Stimulated activated CD4-positive, alpha-beta T cell treated with anti-CD3 and anti-CD28 coated beads, Interleukin-15, amount 100 ng/mL, for 24 hours (primary cell): ENCODE measurements around the gene NME4.
A peak's percentile ranks its signal among the peaks of the same experiment; 100 is the strongest.
"Not testable (repeated sequence)": the region's sequence is repeated elsewhere in the genome, so short reads cannot be mapped to it uniquely, and the experiment has no call there.

Experiments
- DNase-seq: peaks from one replicate; pipeline ENCODE4 v3.0.0-alpha.2; 2020

Gene NME4

DNA sequence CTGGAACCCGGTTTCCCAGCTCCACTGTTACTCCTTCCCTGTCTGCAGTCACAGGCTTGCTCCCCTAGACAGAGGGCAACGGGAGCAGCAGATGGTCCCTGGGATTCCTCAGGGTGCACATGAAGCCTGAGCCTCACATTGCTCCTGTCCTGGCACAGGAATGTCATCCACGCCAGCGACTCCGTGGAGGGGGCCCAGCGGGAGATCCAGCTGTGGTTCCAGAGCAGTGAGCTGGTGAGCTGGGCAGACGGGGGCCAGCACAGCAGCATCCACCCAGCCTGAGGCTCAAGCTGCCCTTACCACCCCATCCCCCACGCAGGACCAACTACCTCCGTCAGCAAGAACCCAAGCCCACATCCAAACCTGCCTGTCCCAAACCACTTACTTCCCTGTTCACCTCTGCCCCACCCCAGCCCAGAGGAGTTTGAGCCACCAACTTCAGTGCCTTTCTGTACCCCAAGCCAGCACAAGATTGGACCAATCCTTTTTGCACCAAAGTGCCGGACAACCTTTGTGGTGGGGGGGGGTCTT is 3.1 kb downstream of the NME4 start:
- DNase-seq, result no peak

DNA sequence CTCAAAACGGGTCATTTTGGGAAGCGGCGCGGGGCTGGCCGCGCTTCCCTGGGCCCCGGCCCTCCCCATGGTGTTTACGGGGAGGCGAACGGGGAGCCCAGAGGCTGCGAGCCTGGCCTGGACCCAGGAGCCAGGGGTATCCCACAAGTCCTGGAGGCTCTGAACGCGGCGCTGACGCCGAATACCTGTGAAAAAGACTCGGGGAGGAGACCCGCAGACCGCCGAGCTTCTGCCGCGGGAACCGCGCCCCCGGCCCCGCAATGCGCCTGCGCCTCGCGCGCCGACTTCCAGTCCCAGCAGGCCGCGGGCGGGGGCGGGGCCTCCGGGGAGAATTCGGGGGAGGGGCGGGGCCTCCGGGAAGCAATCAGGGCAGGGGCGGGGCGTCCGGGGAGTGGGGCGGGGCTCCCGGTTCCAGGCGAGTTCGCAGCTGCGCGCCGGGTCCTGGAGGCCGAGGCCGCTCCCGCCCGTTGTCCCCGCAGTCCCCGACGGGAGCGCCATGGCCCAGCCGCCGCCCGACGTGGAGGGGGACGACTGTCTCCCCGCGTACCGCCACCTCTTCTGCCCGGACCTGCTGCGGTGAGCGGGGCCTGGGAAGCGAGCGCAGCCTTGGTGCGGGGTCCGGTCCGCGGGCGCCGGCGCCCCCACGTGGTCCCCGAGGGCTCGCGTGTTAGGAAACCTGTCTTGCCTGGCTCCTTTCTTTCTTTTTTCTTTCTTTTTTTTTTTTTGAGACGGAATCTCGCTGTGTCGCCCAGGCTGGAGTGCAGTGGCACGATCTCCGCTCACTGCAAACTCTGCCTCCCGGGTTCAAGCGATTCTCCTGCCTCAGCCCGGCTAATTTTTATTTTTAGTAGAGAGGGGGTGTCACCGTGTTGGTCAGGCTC is 4.7 kb downstream of the NME4 start, which contains the start of gene DECR2:
Gene DECR2, plus strand, starts transcription at position 418 of the 881 bp plus-strand sequence. Its CDS starts 79 bp downstream, at position 497.
- DNase-seq, result peak; percentile 99

DNA sequence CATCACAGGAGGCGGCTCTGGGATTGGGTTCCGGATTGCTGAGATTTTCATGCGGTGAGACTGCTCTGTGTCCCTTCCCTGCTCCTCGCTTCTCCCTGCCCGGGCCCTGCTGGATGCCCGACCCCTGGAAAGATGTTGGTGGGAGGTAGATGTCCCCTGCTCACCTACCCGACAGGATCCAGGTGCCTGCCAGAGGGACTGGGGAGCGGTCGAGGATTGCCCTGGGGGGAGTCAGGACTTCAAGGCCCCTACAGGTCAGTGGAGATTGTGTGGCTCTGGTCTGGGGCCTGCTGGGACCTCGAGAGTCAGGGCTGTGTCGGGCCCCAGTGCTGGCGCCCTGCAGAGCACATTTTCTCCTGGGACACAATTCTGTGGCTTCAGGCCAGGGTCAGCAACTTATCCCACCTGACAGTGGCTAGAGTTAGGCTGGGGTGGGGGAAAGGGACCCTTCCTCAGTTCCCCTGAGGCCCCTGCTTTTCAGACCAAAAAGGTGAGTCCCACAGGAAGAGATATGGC is 8.0 kb downstream of the NME4 start:
- DNase-seq, result no peak

- no peak for DNase-seq
These were observed 8.8 kb downstream of the NME4 start for GRCh38 chr16:405548-406506.

- no peak for DNase-seq
These were observed 10.3 kb downstream of the NME4 start for GRCh38 chr16:407253-407652.

- DNase-seq, result no peak
These were observed 13.6 kb downstream of the NME4 start for GRCh38 chr16:410516-411178.

GRCh38 chr16:411576-412265 is 14.7 kb downstream of the NME4 start:
- no peak for DNase-seq

- DNase-seq, result no peak
These were observed 17.6 kb downstream of the NME4 start for GRCh38 chr16:414395-415169.

- DNase-seq, result not testable (repeated sequence)
These were observed 18.1 kb downstream of the NME4 start for GRCh38 chr16:415170-415498.

DNA sequence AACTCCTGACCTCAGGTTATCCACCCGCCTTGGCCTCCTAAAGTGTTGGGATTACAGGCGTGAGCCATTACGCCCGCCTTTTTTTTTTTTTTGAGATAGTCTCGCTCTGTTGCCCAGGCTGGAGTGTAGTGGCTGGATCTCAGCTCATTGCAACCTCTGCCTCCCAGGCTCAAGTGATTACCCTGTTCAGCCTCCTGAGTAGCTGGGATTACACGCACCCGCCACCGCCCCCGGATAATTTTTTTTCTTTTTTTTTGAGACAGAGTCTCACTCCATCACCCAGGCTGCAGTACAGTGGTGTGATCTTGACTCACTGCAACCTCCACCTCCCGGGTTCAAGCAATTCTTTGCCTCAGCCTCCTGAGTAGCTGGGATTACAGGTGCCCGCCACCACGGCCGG is 25.2 kb downstream of the NME4 start:
- not testable (repeated sequence) for DNase-seq

- no peak for DNase-seq
These were observed 27.1 kb downstream of the NME4 start for GRCh38 chr16:424033-424622.

GRCh38 chr16:424623-425081 is 27.7 kb downstream of the NME4 start:
- no peak for DNase-seq

DNA sequence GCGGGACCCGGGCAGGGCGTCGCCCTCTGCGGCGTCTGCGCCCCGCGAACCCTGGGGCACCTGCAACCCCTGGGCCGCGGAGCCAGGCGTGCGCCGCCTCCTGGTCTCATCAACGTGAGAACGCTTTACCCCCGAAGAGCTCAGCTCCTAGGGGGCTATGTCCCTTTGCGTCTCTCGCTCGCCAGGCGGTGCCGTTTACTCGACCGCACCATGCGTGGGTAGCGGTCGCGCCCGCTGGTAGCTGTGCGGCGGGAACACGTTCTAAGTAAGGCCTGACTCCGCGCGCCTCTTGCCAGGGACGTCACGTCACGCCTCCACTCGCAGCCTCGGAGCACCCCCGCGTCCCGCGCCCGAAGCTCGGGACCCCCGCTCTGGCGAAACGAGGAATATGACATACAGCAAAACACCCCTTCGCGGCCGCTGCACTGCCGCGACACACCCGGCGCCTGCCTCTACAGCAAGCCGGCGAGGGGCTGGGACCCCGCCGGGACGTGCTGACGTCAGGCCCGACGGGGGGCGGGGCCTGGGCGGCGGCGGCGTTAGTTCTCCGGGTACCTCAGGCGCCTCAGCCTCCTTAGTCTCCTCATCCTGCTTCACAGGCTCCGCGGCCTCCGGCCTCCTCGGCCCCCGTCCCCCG is 28.2 kb downstream of the NME4 start, which contains the start of gene RAB11FIP3:
Gene RAB11FIP3, plus strand, starts transcription at position 568 of the 637 bp plus-strand sequence. CDS start 358 bp downstream, outside the sequence.
- DNase-seq, result peak; percentile 90

DNA sequence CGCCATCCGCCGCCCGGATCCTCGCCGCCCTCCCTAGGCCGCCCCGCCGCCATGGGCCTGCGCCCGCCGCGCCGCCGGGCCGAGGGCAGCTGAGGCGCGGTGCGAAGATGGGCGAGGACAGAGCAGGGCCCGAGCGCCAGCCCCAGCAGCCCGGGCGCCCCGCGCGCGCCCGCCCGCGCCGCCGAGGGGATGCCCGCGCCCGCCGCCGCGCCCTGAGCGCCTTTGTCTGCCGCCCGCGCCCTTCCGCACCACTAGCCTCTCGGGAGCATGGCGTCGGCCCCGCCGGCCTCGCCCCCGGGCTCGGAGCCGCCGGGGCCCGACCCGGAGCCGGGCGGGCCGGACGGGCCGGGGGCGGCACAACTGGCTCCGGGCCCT is 28.7 kb downstream of the NME4 start:
- DNase-seq, result no peak

GRCh38 chr16:426115-426905 is 29.3 kb downstream of the NME4 start:
- peak; percentile 26 for DNase-seq

- DNase-seq, result no peak
These were observed 29.9 kb downstream of the NME4 start for GRCh38 chr16:426906-427249.

DNA sequence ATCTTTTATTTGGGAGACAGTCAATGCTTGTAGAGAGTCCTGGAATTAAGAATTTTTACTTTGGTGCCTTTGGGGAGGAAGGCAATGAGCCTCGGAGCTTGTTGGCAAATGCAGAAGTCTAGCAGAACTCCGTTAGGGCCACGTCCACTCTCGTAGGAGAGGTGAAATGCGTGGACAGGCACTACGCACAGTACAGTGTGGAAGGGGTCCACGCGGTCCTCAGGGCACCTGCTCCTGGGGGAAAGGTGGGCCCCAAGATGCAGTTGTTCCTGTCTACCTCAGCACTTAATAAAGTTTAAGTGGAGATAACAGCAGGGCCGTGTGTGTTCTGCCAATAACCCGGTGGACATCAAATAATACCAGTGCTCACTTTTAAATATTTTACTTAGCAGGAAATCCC is 30.3 kb downstream of the NME4 start:
- DNase-seq, result no peak

GRCh38 chr16:430904-431303 is 33.9 kb downstream of the NME4 start:
- DNase-seq, result no peak

- DNase-seq, result no peak
These were observed 43.6 kb downstream of the NME4 start for GRCh38 chr16:440627-441026.
